HG02973 (cell line): ENCODE data around the gene IL11.

Source experiments
- ATAC-seq: cut with Tn5 transposase; IDR thresholded peaks from one replicate; pipeline ENCODE4 v1.9.1; 2021; ENCODE audit warnings: moderate library complexity; ENCODE audit not compliant: unreplicated experiment

IL11 gene

DNA sequence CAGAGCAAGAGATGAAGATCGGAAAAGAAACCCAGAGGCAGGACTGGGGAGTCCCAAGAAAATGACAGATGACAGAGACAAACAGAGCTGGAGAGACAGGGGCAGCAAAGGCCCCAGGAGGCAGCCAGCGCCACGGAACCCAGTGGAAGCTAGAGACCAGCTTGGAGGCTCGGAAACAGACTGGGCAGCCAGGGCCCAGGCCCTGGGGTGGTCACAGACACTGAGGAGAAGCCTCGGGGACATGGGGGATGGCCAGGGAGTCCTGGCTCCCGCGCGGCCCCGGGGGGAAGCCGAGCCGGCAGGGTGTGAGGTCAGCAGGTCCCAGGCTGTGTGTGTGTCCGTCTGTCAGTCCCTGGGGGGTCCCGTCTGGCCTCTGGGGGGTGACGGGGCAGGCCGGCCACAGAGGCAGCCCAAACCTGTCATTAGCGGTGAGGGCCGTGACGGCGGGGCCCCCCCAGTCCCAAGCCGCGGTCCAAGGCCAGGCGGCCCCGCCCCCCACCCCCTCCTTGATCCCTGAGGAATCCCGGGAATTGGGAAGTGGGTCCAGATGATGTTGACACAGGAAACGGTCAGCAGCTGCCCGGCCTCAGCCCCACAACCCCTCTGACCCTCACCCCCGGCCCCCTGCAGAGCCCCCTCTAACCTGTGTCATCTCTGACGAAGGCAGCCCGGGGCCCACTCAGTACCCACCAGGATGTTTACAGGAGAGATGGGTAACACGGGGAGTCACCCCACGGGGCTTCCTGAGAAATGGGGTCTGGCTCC, 3.9 kb upstream of the IL11 start:
- no peak for ATAC-seq

GRCh38 chr19:55373306-55373992, 3.2 kb upstream of the IL11 start:
- no peak for ATAC-seq

DNA sequence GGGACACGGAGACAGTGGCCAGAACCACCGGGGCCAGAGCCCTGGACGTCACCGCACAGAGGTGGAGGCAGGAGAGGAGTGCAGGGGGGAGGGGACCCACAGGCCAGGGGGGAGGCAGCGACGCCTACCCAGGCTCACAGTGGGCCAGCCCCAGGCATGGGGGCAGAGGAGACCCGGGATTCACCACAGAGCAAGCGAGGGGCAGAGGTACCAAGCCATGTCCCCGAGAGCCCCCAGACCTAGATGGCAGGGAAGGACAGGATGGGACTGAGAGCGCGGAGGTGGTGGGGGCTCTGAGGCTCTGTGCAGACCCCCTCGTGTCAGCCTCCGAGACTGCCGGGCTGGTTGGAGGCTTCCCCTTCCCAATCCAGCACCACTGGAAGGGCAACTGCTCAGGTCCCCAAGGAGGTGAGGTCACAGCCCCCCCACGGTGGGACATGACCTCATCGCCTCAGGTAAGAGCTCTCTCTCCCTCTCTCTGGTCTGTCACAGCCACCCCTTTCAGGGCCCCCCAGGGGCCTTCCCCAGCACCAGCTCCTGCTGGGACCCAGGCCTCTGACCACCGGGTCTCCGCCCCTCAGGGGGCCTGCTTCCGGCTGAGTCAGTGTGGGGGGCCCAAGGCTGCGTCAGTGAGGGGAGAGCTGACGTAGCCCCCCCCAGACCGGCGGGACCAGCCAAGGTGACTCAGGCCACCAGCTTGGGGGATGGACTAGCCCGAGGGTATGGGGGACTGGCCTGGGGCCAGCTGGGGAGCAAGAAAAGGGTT, 2.2 kb upstream of the IL11 start:
- ATAC-seq, result no peak

GRCh38 chr19:55369653-55370304, 484 bp downstream of the IL11 start:
- no peak for ATAC-seq

- ATAC-seq, result no peak
Measured at GRCh38 chr19:55368701-55369563, 1.3 kb downstream of the IL11 start.

DNA sequence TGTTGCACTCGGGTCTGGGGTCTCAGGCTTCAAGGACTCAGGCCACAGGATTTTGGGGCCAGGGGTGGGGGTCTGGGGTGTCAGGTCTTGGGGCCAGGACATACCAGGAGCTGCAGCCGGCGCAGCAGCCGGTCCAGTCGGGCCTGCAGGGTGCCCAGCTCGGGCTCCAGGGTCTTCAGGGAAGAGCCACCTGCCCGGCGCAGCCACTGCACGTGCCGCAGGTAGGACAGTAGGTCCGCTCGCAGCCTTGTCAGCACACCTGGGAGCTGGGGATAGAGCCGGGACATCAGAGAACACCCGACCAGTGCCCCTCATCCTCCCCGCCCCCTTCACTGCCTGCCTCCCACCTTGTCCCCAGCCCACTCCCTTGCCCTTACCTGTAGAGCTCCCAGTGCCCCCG, 2.2 kb downstream of the IL11 start:
- no peak for ATAC-seq

DNA sequence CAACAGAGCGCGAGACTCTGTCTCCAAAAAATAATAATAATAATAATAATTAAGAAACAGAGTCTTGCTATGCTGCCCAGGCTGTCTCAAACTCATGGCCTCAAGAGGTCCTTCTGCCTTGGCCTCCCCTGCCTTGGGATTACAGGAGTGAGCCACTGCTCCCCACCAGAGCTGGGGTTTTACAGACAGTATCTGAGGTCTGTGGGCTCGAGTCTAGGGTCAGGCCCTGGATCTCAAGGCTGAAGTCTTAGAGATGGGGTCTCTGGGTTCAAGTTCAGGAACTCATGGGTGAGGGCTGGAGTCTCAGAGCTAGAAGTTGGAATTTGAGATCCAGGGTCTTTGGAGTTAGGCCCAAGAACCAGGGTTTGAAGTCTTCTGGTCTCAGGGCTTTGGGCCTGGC, 3.5 kb downstream of the IL11 start:
- ATAC-seq, result no peak

DNA sequence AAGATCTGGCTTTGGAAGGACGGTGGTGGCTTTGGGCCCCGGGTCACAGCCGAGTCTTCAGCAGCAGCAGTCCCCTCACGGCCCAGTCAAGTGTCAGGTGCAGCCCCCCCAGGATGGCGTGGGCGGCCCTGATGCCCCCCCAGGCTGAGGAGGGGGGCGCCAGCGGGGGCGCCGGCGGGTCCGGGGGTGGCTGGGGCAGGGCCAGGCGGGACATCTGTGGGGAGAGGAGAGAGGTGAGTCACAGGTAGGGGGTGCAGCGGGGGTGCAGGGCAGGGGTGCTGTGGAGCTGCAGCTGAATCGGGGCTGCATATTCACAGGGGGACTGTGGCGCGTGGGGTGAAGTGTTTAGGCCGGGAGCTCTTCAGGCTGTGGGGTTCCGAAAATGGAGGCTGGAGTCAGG, 4.3 kb downstream of the IL11 start:
- ATAC-seq, result no peak

GRCh38 chr19:55365245-55365644, 5.0 kb downstream of the IL11 start:
- ATAC-seq, result no peak

DNA sequence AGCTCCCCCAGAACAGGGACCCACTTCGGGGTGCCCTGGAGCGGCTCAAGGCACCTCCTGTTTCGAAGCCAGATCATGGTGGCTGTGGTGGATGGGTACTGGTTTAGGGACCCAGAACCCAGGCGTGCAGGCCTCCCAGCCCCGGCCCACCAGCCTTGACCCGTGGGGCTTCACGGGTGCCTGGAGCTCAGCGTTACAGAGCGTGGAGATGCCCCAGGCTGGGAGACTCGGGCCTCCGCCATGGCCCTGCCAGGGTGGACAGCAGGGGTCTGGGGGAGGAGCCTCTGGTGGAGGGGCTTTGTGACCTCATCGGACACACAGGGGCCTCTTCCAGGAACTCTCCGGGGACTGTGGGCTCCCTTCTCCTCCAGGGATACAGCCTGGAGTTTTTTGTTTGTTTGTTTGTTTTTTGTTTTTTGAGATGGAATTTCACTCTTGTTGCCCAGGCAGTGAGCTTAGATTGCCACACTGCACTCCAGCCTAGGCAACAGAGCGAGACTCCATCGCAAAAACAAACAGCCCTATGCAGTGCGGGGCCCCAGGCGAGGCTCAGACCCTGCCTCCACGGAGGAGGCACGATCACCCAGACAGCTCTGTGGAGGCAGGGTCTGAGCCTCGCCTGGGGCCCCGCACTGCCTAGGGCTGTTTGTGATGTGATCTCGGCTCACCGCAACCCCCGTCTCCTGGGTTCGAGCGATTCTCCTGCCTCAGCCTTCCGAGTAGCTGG, 7.1 kb downstream of the IL11 start, which contains the start of gene GARIN5B:
Gene GARIN5B (minus strand): TSS at position 271 of the 727 bp plus-strand sequence. CDS start 194 bp downstream, at position 77.
- no peak for ATAC-seq

DNA sequence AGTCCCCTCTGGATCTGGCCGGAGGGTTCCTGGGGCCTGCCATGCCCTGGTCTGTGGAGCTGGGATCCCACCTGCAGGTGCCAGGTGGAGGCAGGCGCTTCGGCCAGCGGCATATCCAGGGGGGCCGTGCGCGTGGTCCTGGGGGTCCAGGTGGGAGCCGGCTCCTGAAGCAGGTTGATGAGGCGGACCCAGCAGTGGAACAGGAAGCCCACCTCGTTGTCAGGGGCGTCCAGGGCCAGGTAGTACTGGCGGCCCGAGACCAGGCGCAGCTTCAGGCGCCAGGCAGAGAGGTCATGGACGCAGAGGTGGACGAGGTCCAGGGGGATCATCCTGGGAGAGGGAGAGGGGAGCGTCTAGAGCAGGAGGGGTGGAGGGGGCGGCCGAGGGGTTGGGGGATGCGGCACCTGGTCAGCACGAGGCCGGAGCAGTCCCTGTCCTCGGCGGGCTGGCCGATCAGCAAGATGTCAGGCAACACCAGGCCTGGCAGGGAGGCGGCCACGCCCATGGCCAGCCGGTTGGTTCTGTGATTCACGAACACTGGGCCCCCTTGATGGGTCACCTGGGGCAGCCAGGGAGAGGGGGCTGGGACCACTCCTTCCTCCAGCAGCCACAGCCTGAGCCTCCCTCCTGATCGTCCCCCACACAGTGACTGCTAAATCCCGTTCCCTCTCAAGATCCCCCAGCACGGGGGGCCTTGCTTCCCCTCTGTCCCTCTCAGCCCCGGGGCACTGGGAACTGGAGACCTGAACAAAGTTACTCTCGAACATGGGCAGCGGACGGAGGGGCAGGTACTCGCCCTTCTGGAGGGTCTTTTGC, 7.9 kb downstream of the IL11 start:
- no peak for ATAC-seq

DNA sequence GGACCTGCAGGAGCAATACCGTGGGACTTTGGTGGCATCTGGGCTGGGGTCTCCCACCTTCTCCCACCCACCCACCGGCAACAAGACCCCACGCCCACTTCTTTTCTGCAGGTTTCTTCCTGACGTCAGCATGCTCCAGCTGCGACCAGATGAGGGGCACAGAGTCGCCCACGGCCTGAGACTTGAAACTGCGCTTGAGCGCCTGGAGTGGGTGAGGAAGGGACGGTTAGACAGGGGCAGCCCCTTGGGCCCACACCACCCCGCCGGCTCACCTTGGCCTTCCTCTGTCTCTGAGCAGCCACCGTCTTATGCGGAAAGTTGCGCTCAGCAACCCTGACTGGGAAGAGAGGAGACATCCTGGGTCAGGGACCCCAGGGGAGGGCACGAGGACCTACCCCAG, 9.4 kb downstream of the IL11 start:
- no peak for ATAC-seq

- no peak for ATAC-seq
Measured at GRCh38 chr19:55358943-55359908, 11.0 kb downstream of the IL11 start.

DNA sequence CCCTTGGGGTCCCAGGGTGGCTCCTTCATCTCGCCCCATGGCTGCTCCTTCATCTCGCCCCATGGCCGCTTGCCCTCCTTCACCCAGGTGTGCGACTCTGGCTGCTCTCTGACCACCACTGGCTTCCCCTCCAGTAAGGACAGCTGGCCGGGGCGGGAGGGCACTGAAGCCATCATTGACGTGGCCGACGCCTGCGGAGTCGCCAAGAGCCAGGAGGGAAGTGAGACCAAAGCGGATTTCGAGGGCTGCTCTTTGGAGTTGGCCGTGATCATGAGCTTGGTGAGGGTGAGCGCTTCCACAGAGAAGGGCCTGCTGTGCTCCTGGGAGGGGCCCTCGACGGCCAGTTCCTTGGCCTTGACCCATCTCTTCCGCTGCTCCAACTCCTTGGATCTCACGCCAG, 11.8 kb downstream of the IL11 start:
- no peak for ATAC-seq

DNA sequence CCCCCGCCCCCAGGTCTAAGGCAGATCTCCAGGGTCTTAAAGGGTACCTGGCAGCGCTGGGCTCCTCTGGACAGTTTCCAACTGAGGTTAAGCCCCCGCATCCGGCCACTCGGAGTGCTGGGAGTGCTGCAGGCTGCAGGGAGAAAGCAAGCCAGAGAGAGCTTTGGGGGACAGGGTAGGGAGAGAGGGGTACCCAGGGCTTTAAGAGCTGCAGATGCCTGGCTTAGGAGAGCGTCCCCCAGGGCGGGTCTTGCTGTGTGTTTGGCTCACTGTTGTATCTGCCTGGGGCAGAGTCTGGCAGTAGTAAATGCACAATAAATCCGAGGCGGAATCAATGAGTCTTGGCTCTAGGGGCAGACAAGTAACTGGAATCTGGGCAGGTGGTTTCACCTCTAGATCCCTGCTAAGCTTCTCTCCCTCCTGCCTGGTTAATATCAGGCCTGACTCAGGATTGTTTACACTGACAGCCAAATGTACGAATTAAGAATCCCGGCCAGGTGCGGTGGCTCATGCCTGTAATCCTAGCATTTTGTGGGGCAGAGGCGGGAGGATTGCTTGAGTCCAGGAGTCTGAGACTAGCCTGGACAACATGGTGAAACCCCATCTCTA, 14.9 kb downstream of the IL11 start:
- no peak for ATAC-seq

- ATAC-seq, result no peak
Measured at GRCh38 chr19:55354698-55355212, 15.5 kb downstream of the IL11 start, which contains the start of gene COX6B2. Gene COX6B2, minus strand, starts transcription at chr19:55354719. Its CDS starts 198 bp downstream, at chr19:55354521.
